K562 (cell line): Measurements from ENCODE around the gene SCFD2. TPM values are rescaled to one million over a fixed set of nuclear protein-coding genes. Genes with fewer than 3 reads are reported as not detected.

ENCODE experiments used
- ATAC-seq: fragments of 200-7000 bp; cut with Tn5 transposase; 3 replicates; pipeline ENCODE4 v1.9.1; 2020; ENCODE audit warnings: moderate library complexity
- BruUV-seq: library from RNA; stranded (reverse); fragments of 400-500 nt; replicated peaks from 2 replicates; lab custom pipeline; 2021; lab: Mats Ljungman, UMichigan
- CTCF ChIA-PET: fragments of 300-600 bp; formaldehyde crosslinking; extraction: SDS; loops from one replicate; lab custom pipeline; 2021; ENCODE audit warnings: low intra/inter-chr PET ratio; lab: Yijun Ruan, JAX
- POLR2A ChIA-PET: fragments of 300-600, 350-650 bp; sonication (Branson Sonifier 250); formaldehyde crosslinking; extraction: SDS; loops from one replicate; lab custom pipeline; 2021; ENCODE audit warnings: antibody characterized with exemption, inconsistent platforms; lab: Yijun Ruan, JAX
- DNase-seq, 4 experiments: peaks; one replicate each; pipeline versions ENCODE4 v3.0.0 to v3.0.0-alpha.2; 2011 to 2018; ENCODE audit warnings: low spot score in 3 of 4, mixed read lengths in 3 of 4; ENCODE audit errors: extremely low read depth in 1 of 4
- FAIRE-seq: peaks from 2 replicates; lab custom pipeline; 2011; peaks lifted over from hg19 to GRCh38; lab: Jason Lieb, UNC
- H2AFZ ChIP-seq: 2 replicates; pipeline ENCODE4 v1.6.0; 2011; ENCODE audit warnings: low read depth, low read length, control low read depth, inconsistent platforms
- H3K27ac ChIP-seq: fragments of 200-600 bp; 3 replicates; pipeline ENCODE4 v1.8.0; 2011; ENCODE audit warnings: low read depth, mild to moderate bottlenecking, control low read depth, inconsistent platforms, low read length, moderate library complexity, mixed read lengths; ENCODE audit errors: extremely low read depth
- H3K27me3 ChIP-seq, 2 experiments: fragments of 300-600 bp in 1 of 2; 2 replicates in 1 of 2; 3 replicates in 1 of 2; pipeline versions ENCODE4 v1.6.0 to v1.8.0; 2011; ENCODE audit warnings: inconsistent platforms in 2 of 2, low read length in 2 of 2, mild to moderate bottlenecking in 1 of 2, mixed read lengths in 1 of 2, moderate library complexity in 1 of 2; ENCODE audit not compliant: control insufficient read depth in 2 of 2, insufficient read depth in 2 of 2
- H3K36me3 ChIP-seq: fragments of 300-600 bp; 3 replicates; pipeline ENCODE4 v1.8.0; 2011; ENCODE audit warnings: mild to moderate bottlenecking, low read length, inconsistent platforms; ENCODE audit not compliant: control insufficient read depth, insufficient read depth
- H3K4me1 ChIP-seq, 2 experiments: fragments of 200-600 bp in 1 of 2; replicated peaks in 1 of 2; 2 replicates in 1 of 2; 3 replicates in 1 of 2; pipeline versions ENCODE4 v1.5.1 to v1.8.0; 2011; ENCODE audit warnings: inconsistent platforms in 2 of 2, low read length in 2 of 2, mild to moderate bottlenecking in 1 of 2, mixed read lengths in 1 of 2, moderate library complexity in 1 of 2; ENCODE audit not compliant: control insufficient read depth in 2 of 2, insufficient read depth in 2 of 2
- H3K4me2 ChIP-seq: 2 replicates; pipeline ENCODE4 v1.6.1; 2011; ENCODE audit warnings: low read length, control low read depth, inconsistent platforms, mixed read lengths; ENCODE audit not compliant: insufficient read depth
- H3K4me3 ChIP-seq: fragments of 200-600 bp; sonication (generic), shearing (Covaris generic); 2 replicates; pipeline ENCODE4 v1.5.1; 2016; ENCODE audit warnings: control low read depth, inconsistent platforms
- H3K79me2 ChIP-seq: fragments of 200-600 bp; 3 replicates; pipeline ENCODE4 v1.8.0; 2011; ENCODE audit warnings: low read length, inconsistent platforms; ENCODE audit not compliant: control insufficient read depth, insufficient read depth
- H3K9ac ChIP-seq, 2 experiments: 2 replicates each; pipeline versions ENCODE4 v1.6.0 to v1.6.1; 2011; ENCODE audit warnings: low read depth in 2 of 2, low read length in 2 of 2, control low read depth in 1 of 2, inconsistent platforms in 1 of 2, mild to moderate bottlenecking in 1 of 2, mixed read lengths in 1 of 2; ENCODE audit not compliant: insufficient read depth in 1 of 2
- H3K9me1 ChIP-seq: one replicate; pipeline ENCODE4 v1.6.0; 2011; ENCODE audit warnings: inconsistent platforms, mild to moderate bottlenecking, low read length, moderate library complexity; ENCODE audit not compliant: control insufficient read depth, insufficient read depth
- H3K9me3 ChIP-seq: replicated peaks from 2 replicates; pipeline ENCODE4 v1.5.1; 2011; ENCODE audit warnings: low read depth, low read length, inconsistent platforms; ENCODE audit not compliant: control insufficient read depth, insufficient read depth
- H4K20me1 ChIP-seq: replicated peaks from 2 replicates; pipeline ENCODE4 v1.6.1; 2011; ENCODE audit warnings: low read length, inconsistent platforms, mixed read lengths; ENCODE audit not compliant: control insufficient read depth, insufficient read depth
- BRF1 ChIP-seq: IDR thresholded peaks from 3 replicates; pipeline ENCODE4 v1.6.1; 2011; ENCODE audit warnings: borderline replicate concordance, mild to moderate bottlenecking; ENCODE audit not compliant: insufficient read length; ENCODE audit errors: extremely low read depth
- DMBX1 ChIP-seq: fragments of 250-450 bp; sonication (Bioruptor Pico); IDR thresholded peaks from 2 replicates; pipeline ENCODE4 v1.8.0; 2022; ENCODE audit warnings: inconsistent platforms, mild to moderate bottlenecking, moderate library complexity, borderline replicate concordance
- E2F3 ChIP-seq: fragments of 250-450 bp; sonication (Bioruptor Pico); IDR thresholded peaks from 2 replicates; pipeline ENCODE4 v1.4.0; 2020; ENCODE audit warnings: mild to moderate bottlenecking
- HDAC6 ChIP-seq: IDR thresholded peaks from 2 replicates; pipeline ENCODE4 v1.6.1; 2012; ENCODE audit warnings: low read depth, mild to moderate bottlenecking, control low read depth, inconsistent platforms, low read length, moderate library complexity
- KAT8 ChIP-seq: fragments of 450-650 bp; IDR thresholded peaks from 2 replicates; pipeline ENCODE4 v1.6.1; 2016; ENCODE audit warnings: low read depth, mild to moderate bottlenecking
- MECOM ChIP-seq: fragments of 250-450 bp; sonication (Bioruptor Pico); IDR thresholded peaks from 2 replicates; pipeline ENCODE4 v1.8.0; 2022; ENCODE audit warnings: inconsistent platforms
- NCOA4 ChIP-seq: fragments of 450-650 bp; IDR thresholded peaks from 2 replicates; pipeline ENCODE4 v1.6.1; 2018; ENCODE audit warnings: mild to moderate bottlenecking; ENCODE audit not compliant: partially characterized antibody
- NUFIP1 ChIP-seq: fragments of 450-650 bp; IDR thresholded peaks from 2 replicates; pipeline ENCODE4 v1.6.1; 2018; ENCODE audit not compliant: partially characterized antibody
- RB1 ChIP-seq: fragments of 450-650 bp; IDR thresholded peaks from 2 replicates; pipeline ENCODE4 v1.6.1; 2017; ENCODE audit warnings: low read depth, mild to moderate bottlenecking
- SETDB1 ChIP-seq: IDR thresholded peaks from one replicate; pipeline ENCODE4 v1.6.1; 2012; ENCODE audit warnings: low read length, control low read depth, inconsistent platforms
- TAF1 ChIP-seq: IDR thresholded peaks from 2 replicates; pipeline ENCODE4 v1.6.1; 2011; ENCODE audit warnings: mild to moderate bottlenecking, low read length, moderate library complexity; ENCODE audit not compliant: insufficient read depth, control insufficient read depth, severe bottlenecking; ENCODE audit errors: extremely low read depth
- TCF7 ChIP-seq: sonication (generic); IDR thresholded peaks from 2 replicates; pipeline ENCODE4 v1.6.1; 2016; ENCODE audit warnings: antibody characterized with exemption, borderline replicate concordance
- TGIF2 ChIP-seq: sonication (generic); formaldehyde crosslinking; IDR thresholded peaks from 2 replicates; pipeline ENCODE4 v1.8.1; 2022; ENCODE audit warnings: mild to moderate bottlenecking, missing genetic modification reagents, moderate library complexity
- ZFX ChIP-seq: sonication (generic); formaldehyde crosslinking; IDR thresholded peaks from 2 replicates; pipeline ENCODE4 v1.8.0; 2022; ENCODE audit warnings: mild to moderate bottlenecking, missing genetic modification reagents, moderate library complexity
- ZNF175 ChIP-seq: fragments of 200-800 bp; sonication (Bioruptor generic); IDR thresholded peaks from 2 replicates; pipeline ENCODE4 v1.6.1; 2016; ENCODE audit warnings: low read depth, mild to moderate bottlenecking, missing genetic modification characterization, missing compliant biosample characterization
- ZNF212 ChIP-seq: fragments of 450-650 bp; formaldehyde crosslinking; IDR thresholded peaks from 2 replicates; pipeline ENCODE4 v1.4.0; 2020; ENCODE audit warnings: mild to moderate bottlenecking
- ZNF217 ChIP-seq: sonication (generic); formaldehyde crosslinking; IDR thresholded peaks from 2 replicates; pipeline ENCODE4 v1.8.0; 2022; ENCODE audit warnings: mild to moderate bottlenecking, missing genetic modification reagents
- ZNF347 ChIP-seq: fragments of 450-650 bp; formaldehyde crosslinking; IDR thresholded peaks from 2 replicates; pipeline ENCODE4 v1.4.0; 2020; ENCODE audit warnings: low read depth, mild to moderate bottlenecking, moderate library complexity
- WGBS: fragments of 100-300 bp; shearing (Covaris generic); methylation state at CpG from one replicate; pipeline ENCODE4 v1.1.6; 2016; ENCODE audit warnings: low coverage, mixed read lengths; ENCODE audit not compliant: insufficient coverage; ENCODE audit errors: missing lambda C conversion rate; 5-methylcytosine and 5-hydroxymethylcytosine counted together
- in situ Hi-C: fragments of 300-500 bp; cut with MboI; formaldehyde crosslinking; loops from 4 replicates; pipeline ENCODE4 v1.15.0; 2018; ENCODE audit warnings: inconsistent platforms, mixed read lengths
- intact Hi-C: fragments of 100-400 bp; cut with micrococcal nuclease; formaldehyde crosslinking; loops from 2 replicates; pipeline ENCODE4 v1.14.2; 2022
- polyA plus RNA-seq, 8 experiments: library from polyadenylated mRNA; depleted of rRNA in 4 of 8; stranded (reverse) in 5 of 8; unstranded in 3 of 8; fragments of >200 nt; fragmentation: Nextera tagmentation in 2 of 8; fragmentation: Illumina TruSeq in 1 of 8; extraction: Ambion mirVana in 2 of 8; extraction: Trizol in 1 of 8; gene quantifications; 2 replicates each; pipeline versions ENCODE4 v1.2.1 to v1.2.3, GENCODE V29; 2011 to 2014; ENCODE audit warnings: inconsistent platforms in 1 of 8, missing spikeins in 1 of 8
- total RNA-seq, 7 experiments: library from RNA; depleted of rRNA in 6 of 7; stranded (reverse); fragments of >200 nt in 6 of 7; fragmentation: Illumina TruSeq in 2 of 7; extraction: Trizol in 2 of 7; gene quantifications; 2 replicates each; pipeline versions ENCODE4 v1.2.1 to v1.2.3, GENCODE V29; 2011 to 2021; ENCODE audit warnings: low replicate concordance in 1 of 7
- TF ChIP-seq, protein P1 (sequence below): sonication (generic); formaldehyde crosslinking; IDR thresholded peaks from 2 replicates; pipeline ENCODE4 v1.8.0; 2022; ENCODE audit warnings: mild to moderate bottlenecking, missing genetic modification reagents
- TF ChIP-seq, protein P2 (sequence below): fragments of 450-650 bp; IDR thresholded peaks from 2 replicates; pipeline ENCODE4 v1.6.1; 2016

Gene SCFD2
- total and polyA plus RNA-seq, 9 of the 15 experiments (the other 6 are each of a cell fraction or from before 2014, with no cell fraction given) = 5.7 to 30.3 (median 22.8) TPM

DNA sequence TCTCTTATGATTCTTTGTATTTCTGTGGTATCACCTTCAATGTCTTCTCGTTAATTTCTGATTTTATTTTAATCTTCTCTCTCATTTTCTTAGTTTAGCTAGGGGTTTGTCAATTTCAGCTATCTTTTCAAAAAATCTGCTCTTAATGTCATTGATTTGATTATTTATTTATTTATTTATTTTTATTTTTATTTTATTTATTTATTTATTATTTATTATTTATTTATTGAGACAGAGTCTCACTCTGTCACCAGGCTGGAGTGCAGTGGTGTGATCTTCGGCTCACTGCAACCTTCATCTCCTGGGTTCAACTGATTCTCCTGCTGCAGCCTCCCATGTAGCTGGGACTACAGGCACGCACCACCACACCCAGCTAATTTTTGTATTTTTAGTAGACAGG is 194.1 kb downstream of the SCFD2 start:
- Histone ChIP-seq H3K9me1 (no peaks in the 10 kb centered on the region), H3K4me1 (no peaks in the 10 kb centered on the region), H2AFZ (no peak overlapping the region), H3K27ac (no peak overlapping the region), H4K20me1 (no peaks in the 10 kb centered on the region), H3K79me2 (no peaks in the 10 kb centered on the region), H3K27me3 (no peaks in the 10 kb centered on the region), H3K4me2 (no peak overlapping the region), H3K4me3 (no peak overlapping the region), H3K36me3 (no peaks in the 10 kb centered on the region), H3K9me3 (no peaks in the 10 kb centered on the region), H3K9ac (no peak overlapping the region)
- CTCF ChIA-PET = no interaction called here
- in situ Hi-C loops = no loop called here
- BruUV-seq = no TSS peak
- 89% methylated on average over 3 of the region's 3 CpGs for WGBS
- no peak for FAIRE-seq
- POLR2A ChIA-PET = no interaction called here
- no peak for TF ChIP-seq TCF7
- no peak for TF ChIP-seq ZNF347 (CRISPR knock-in tag)
- no peak for TF ChIP-seq HDAC6
- TF ChIP-seq TAF1 = no peak
- no peak for TF ChIP-seq RB1
- TF ChIP-seq SETDB1 = no peak
- no peak for TF ChIP-seq E2F3
- no peak for TF ChIP-seq DMBX1 (CRISPR knock-in tag)
- TF ChIP-seq ZNF175 (CRISPR knock-in tag) = no peak
- no peak for TF ChIP-seq NCOA4
- no peak for TF ChIP-seq NUFIP1
- TF ChIP-seq ZNF212 = no peak
- no peak for TF ChIP-seq ZNF217 (CRISPR knock-in tag)
- no peak for TF ChIP-seq ZFX (CRISPR knock-in tag)
- no peak for TF ChIP-seq KAT8
- no peak for TF ChIP-seq BRF1
- no peak for TF ChIP-seq MECOM (CRISPR knock-in tag)
- TF ChIP-seq, protein P1, sequence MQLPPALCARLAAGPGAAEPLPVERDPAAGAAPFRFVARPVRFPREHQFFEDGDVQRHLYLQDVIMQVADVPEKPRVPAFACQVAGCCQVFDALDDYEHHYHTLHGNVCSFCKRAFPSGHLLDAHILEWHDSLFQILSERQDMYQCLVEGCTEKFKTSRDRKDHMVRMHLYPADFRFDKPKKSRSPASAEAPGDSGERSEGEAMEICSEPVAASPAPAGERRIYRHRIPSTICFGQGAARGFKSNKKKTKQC (CRISPR knock-in tag) = no peak
- TF ChIP-seq TGIF2 (CRISPR knock-in tag) = no peak
- TF ChIP-seq, protein P2, sequence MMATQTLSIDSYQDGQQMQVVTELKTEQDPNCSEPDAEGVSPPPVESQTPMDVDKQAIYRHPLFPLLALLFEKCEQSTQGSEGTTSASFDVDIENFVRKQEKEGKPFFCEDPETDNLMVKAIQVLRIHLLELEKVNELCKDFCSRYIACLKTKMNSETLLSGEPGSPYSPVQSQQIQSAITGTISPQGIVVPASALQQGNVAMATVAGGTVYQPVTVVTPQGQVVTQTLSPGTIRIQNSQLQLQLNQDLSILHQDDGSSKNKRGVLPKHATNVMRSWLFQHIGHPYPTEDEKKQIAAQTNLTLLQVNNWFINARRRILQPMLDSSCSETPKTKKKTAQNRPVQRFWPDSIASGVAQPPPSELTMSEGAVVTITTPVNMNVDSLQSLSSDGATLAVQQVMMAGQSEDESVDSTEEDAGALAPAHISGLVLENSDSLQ = no peak
- no peak for ATAC-seq
- intact Hi-C loops = no loop called here
- DNase-seq = no peak
